GM12891 (cell line): ENCODE results near the gene MUC5AC.

ENCODE experiments used
- PAX5 ChIP-seq: IDR thresholded peaks from 2 replicates; pipeline ENCODE4 v1.6.1; 2011; ENCODE audit warnings: low read length, moderate library complexity, mild to moderate bottlenecking; ENCODE audit not compliant: insufficient read depth, severe bottlenecking
- POLR2A ChIP-seq: IDR thresholded peaks from 2 replicates; pipeline ENCODE4 v1.6.1; 2011; ENCODE audit warnings: low read depth, low read length, control low read depth
- POLR2AphosphoS5 ChIP-seq: IDR thresholded peaks from 2 replicates; pipeline ENCODE4 v1.6.1; 2011; ENCODE audit warnings: low read depth, low read length, control low read depth
- POU2F2 ChIP-seq: IDR thresholded peaks from 2 replicates; pipeline ENCODE4 v1.6.1; 2011; ENCODE audit warnings: low read depth, mild to moderate bottlenecking, control low read depth, low read length, moderate library complexity
- SPI1 ChIP-seq: IDR thresholded peaks from 2 replicates; pipeline ENCODE4 v1.6.1; 2011; ENCODE audit warnings: low read depth, low read length, control low read depth
- TAF1 ChIP-seq: IDR thresholded peaks from 2 replicates; pipeline ENCODE4 v1.6.1; 2011; ENCODE audit warnings: low read depth, low read length, control low read depth

GRCh38 chr11:1236316-1237127 lies 78.8 kb downstream of the MUC5AC start:
- TF ChIP-seq POLR2A (no peak), POLR2AphosphoS5 (no peak), SPI1 (no peak), TAF1 (no peak), POU2F2 (no peak), PAX5 (no peak)
